GM21528 (cell line): ENCODE results near the gene ZBTB48.

Source experiments
- ATAC-seq: cut with Tn5 transposase; IDR thresholded peaks from one replicate; pipeline ENCODE4 v1.9.1; 2021; ENCODE audit warnings: mild to moderate bottlenecking, moderate library complexity; ENCODE audit not compliant: unreplicated experiment, low FRiP score

The ZBTB48 gene

GRCh38 chr1:6603915-6604558, 24.2 kb downstream of the ZBTB48 start:
- no peak for ATAC-seq

GRCh38 chr1:6612641-6613360, 33.0 kb downstream of the ZBTB48 start:
- peak; percentile 36 for ATAC-seq

GRCh38 chr1:6613361-6614018, 33.7 kb downstream of the ZBTB48 start, which contains the start of gene PHF13:
Gene PHF13, plus strand, starts transcription at chr1:6613731. Its CDS starts 336 bp downstream, at chr1:6614067.
- ATAC-seq = peak; percentile 89

- ATAC-seq = no peak
Observed at GRCh38 chr1:6614019-6614928, 34.5 kb downstream of the ZBTB48 start.

- ATAC-seq = no peak
Observed at GRCh38 chr1:6614929-6615785, 35.4 kb downstream of the ZBTB48 start.

- no peak for ATAC-seq
Observed at GRCh38 chr1:6619045-6619444, 39.3 kb downstream of the ZBTB48 start.

- no peak for ATAC-seq
Observed at GRCh38 chr1:6621429-6622391, 41.9 kb downstream of the ZBTB48 start.

GRCh38 chr1:6622396-6623152, 42.8 kb downstream of the ZBTB48 start:
- ATAC-seq = no peak

GRCh38 chr1:6623269-6623965, 43.6 kb downstream of the ZBTB48 start:
- no peak for ATAC-seq

GRCh38 chr1:6624710-6625583, 45.2 kb downstream of the ZBTB48 start, which contains the start of gene THAP3:
Gene THAP3, plus strand, starts transcription at chr1:6624868. Its CDS starts 351 bp downstream, at chr1:6625219.
- peak; percentile 85 for ATAC-seq

GRCh38 chr1:6625584-6626149, 45.9 kb downstream of the ZBTB48 start:
- no peak for ATAC-seq

GRCh38 chr1:6627031-6627430, 47.2 kb downstream of the ZBTB48 start:
- ATAC-seq = no peak

- ATAC-seq = no peak
Observed at GRCh38 chr1:6627841-6628545, 48.2 kb downstream of the ZBTB48 start.

- ATAC-seq = no peak
Observed at GRCh38 chr1:6628971-6629479, 49.2 kb downstream of the ZBTB48 start.

GRCh38 chr1:6630027-6630426, 50.2 kb downstream of the ZBTB48 start:
- ATAC-seq = no peak
